NT2/D1 (cell line): ENCODE results near the gene CHML.

ENCODE experiments used
- YY1 ChIP-seq: IDR thresholded peaks from 2 replicates; pipeline ENCODE4 v1.6.1; 2011; ENCODE audit not compliant: insufficient read length, insufficient read depth
- ZNF274 ChIP-seq: IDR thresholded peaks from 2 replicates; pipeline ENCODE4 v1.6.1; 2011; ENCODE audit warnings: mild to moderate bottlenecking, low read depth, low read length

GRCh38 chr1:241630899-241631298, 9.3 kb downstream of the CHML start:
- no peak for TF ChIP-seq YY1
- TF ChIP-seq ZNF274, result no peak
